ENCODE data around the gene EFR3B. TPM values are rescaled to one million over a fixed set of nuclear protein-coding genes. Genes with fewer than 3 reads are reported as not detected.

EFR3B gene
- total and polyA plus RNA-seq, 10 of the 15 experiments (the other 5 are each of a cell fraction or from before 2014, with no cell fraction given) = 0.12 to 3.9 (median 1.8) TPM

DNA sequence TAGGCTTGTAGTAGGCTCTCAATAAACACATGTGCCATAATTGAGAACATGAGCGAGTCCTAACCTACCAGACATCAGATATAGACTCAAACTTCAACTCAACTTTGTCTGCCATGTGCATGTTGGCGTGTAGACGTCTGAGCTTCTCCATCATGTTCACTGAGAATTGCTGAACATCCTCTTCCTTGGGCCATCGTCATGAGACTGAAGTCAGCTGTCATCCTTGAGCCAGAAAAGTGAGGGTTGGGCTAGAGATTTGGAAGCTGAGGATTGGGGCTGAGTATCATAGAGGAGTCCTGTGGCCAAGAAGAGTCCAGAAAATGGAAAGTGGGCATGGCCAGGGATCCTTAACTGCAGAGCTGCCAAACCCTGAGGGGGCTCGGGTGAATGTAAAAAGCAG is 7.8 kb upstream of the EFR3B start (continued):
- TF ChIP-seq ZBED1 (IDR thresholded peaks at IDR 0.05; ENCODE audit: borderline replicate concordance) = no peak

DNA sequence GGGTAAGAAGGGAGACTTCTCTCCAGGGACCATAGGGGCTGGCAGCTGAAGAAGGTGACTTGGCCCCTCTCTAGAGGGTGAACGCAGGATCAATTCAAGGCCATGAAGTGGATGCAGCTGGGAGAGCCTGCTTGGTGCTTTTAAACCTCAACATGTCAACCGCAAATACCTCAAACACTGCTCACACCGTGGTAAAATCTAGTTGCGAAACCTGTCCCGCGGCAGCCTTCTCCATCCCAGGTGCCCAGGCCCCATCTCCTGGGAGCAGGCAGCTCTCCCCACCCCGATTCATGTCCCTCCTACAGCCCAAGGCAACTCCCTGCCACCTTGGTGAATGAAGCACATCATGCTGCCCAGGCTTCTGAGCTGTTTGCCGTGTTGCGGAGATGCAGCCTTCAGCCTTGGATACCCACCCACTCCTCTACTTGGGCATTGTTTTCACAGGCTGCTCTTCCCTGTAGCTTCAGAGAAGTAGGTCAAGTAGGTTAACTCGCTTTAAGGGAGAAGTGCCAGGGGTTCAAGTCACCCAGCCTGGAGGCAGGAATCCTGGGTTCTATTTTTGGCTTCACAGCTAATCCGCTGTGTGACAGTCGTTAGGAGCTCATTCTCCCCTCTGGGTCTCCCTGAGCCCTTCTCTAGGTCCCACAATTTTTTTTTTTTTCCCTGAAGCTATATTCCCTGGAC is 6.2 kb upstream of the EFR3B start:
- Histone ChIP-seq H3K4me1 (ENCODE audit: control insufficient read depth, insufficient read depth, low read length) (no peaks in the 10 kb centered on the region; the same call in 1 of the 2 replicates), H4K20me1 (ENCODE audit: control insufficient read depth, insufficient read depth) (no peaks in the 10 kb centered on the region), H2AFZ (ENCODE audit: control insufficient read depth, low read depth, low read length) (no peak overlapping the region), H3K36me3 (ENCODE audit: control insufficient read depth in 2 of 2, insufficient read depth in 2 of 2, low read length in 1 of 2) (no peaks in the 10 kb centered on the region), H3K4me3 (no peak overlapping the region), H3K4me2 (ENCODE audit: control insufficient read depth, insufficient read depth) (no peak overlapping the region), H3K27ac (ENCODE audit: control insufficient read depth, insufficient read depth) (no peak overlapping the region), H3K27me3 (replicated peaks in 1 of 2; ENCODE audit: control insufficient read depth in 2 of 2, insufficient read depth in 2 of 2, low read length in 1 of 2) (peaks cover 1 to 2% of the 10 kb centered on the region in 2 experiments; a peak in 2 of 4 replicates), H3K79me2 (ENCODE audit: control insufficient read depth, insufficient read depth, low read length) (no peaks in the 10 kb centered on the region), H3K9ac (ENCODE audit: control insufficient read depth, insufficient read depth, low read length) (no peak overlapping the region), H3K9me3 (replicated peaks; ENCODE audit: control insufficient read depth, insufficient read depth, low read length) (no peaks in the 10 kb centered on the region)
- ATAC-seq (no peak), FAIRE-seq (no peak), DNase-seq (ENCODE audit: low read depth, low spot score) (no peak)
- RAD21 ChIA-PET (ENCODE audit: unreplicated experiment) = interaction anchor here (0.5 kb wide), 1 partner anchor 14 kb away, joined by 3 read pairs; no protein-coding TSS in a partner anchor
- SMC1A ChIA-PET (ENCODE audit: uncharacterized antibody, unreplicated experiment) = no interaction called here
- no TSS peak for BruUV-seq (replicated peaks)
- intact Hi-C loops (cut with micrococcal nuclease; ENCODE audit: unreplicated experiment) = no loop called here
- in situ Hi-C loops (cut with MboI) = no loop called here
- POLR2A ChIA-PET = no interaction called here
- CTCF ChIA-PET = interaction anchor here (1.4 kb wide), 1 partner anchor 61 kb away, joined by 3 read pairs; no protein-coding TSS in a partner anchor
- 48% methylated on average over 12 of the region's 12 CpGs for WGBS (ENCODE audit: insufficient coverage, insufficient replicate concordance, low lambda C conversion rate, missing lambda C conversion rate)
- no peak for TF ChIP-seq HDAC6 (IDR thresholded peaks at IDR 0.05; ENCODE audit: unreplicated experiment)

GRCh38 chr2:25036221-25036559 is 5.7 kb upstream of the EFR3B start:
- 75% methylated on average over 6 of the region's 6 CpGs for WGBS (ENCODE audit: insufficient coverage, insufficient replicate concordance, low lambda C conversion rate, missing lambda C conversion rate)
- CTCF ChIA-PET = no interaction called here
- ATAC-seq (no peak), FAIRE-seq (no peak), DNase-seq (ENCODE audit: low read depth, low spot score) (no peak)
- Histone ChIP-seq H4K20me1 (ENCODE audit: control insufficient read depth, insufficient read depth) (no peaks in the 10 kb centered on the region), H3K4me1 (ENCODE audit: control insufficient read depth, insufficient read depth, low read length) (peaks cover 1% of the 10 kb centered on the region), H3K79me2 (ENCODE audit: control insufficient read depth, insufficient read depth, low read length) (no peaks in the 10 kb centered on the region), H2AFZ (ENCODE audit: control insufficient read depth, low read depth, low read length) (no peak overlapping the region), H3K36me3 (ENCODE audit: control insufficient read depth in 2 of 2, insufficient read depth in 2 of 2, low read length in 1 of 2) (no peaks in the 10 kb centered on the region), H3K9me3 (replicated peaks; ENCODE audit: control insufficient read depth, insufficient read depth, low read length) (no peaks in the 10 kb centered on the region), H3K4me2 (ENCODE audit: control insufficient read depth, insufficient read depth) (no peak overlapping the region), H3K4me3 (no peak overlapping the region), H3K9ac (ENCODE audit: control insufficient read depth, insufficient read depth, low read length) (no peak overlapping the region), H3K27ac (ENCODE audit: control insufficient read depth, insufficient read depth) (no peak overlapping the region), H3K27me3 (replicated peaks in 1 of 2; ENCODE audit: control insufficient read depth in 2 of 2, insufficient read depth in 2 of 2, low read length in 1 of 2) (peaks cover 1 to 2% of the 10 kb centered on the region in 2 experiments; a peak in 3 of 4 replicates)
- no TSS peak for BruUV-seq (replicated peaks)
- in situ Hi-C loops (cut with MboI) (no loop called here), intact Hi-C loops (cut with micrococcal nuclease; ENCODE audit: unreplicated experiment) (no loop called here)
- SMC1A ChIA-PET (ENCODE audit: uncharacterized antibody, unreplicated experiment) = no interaction called here
- RAD21 ChIA-PET (ENCODE audit: unreplicated experiment) = interaction anchor here (0.5 kb wide), 1 partner anchor 13 kb away, joined by 3 read pairs; no protein-coding TSS in a partner anchor
- POLR2A ChIA-PET = no interaction called here
- TF ChIP-seq MAX (IDR thresholded peaks at IDR 0.05; ENCODE audit: low read depth, low read length) = no peak
- no peak for TF ChIP-seq RFX5 (IDR thresholded peaks at IDR 0.05; ENCODE audit: low read depth, low read length)
- TF ChIP-seq STAT3 (IDR thresholded peaks at IDR 0.05; ENCODE audit: low read depth, low read length) = no peak
- TF ChIP-seq RUNX3 (IDR thresholded peaks at IDR 0.05; ENCODE audit: low read length) = no peak
- no peak for TF ChIP-seq CREB1 (IDR thresholded peaks at IDR 0.05; ENCODE audit: low read depth)
- TF ChIP-seq, protein P1, sequence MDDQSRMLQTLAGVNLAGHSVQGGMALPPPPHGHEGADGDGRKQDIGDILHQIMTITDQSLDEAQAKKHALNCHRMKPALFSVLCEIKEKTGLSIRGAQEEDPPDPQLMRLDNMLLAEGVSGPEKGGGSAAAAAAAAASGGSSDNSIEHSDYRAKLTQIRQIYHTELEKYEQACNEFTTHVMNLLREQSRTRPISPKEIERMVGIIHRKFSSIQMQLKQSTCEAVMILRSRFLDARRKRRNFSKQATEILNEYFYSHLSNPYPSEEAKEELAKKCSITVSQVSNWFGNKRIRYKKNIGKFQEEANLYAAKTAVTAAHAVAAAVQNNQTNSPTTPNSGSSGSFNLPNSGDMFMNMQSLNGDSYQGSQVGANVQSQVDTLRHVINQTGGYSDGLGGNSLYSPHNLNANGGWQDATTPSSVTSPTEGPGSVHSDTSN (IDR thresholded peaks at IDR 0.05; ENCODE audit: insufficient replicate concordance, low read depth, low read length) = no peak
- no peak for TF ChIP-seq CREM (IDR thresholded peaks at IDR 0.05; ENCODE audit: low read depth)
- no peak for TF ChIP-seq ZBED1 (IDR thresholded peaks at IDR 0.05; ENCODE audit: borderline replicate concordance)
- no peak for TF ChIP-seq ATF7 (IDR thresholded peaks at IDR 0.05; ENCODE audit: low read depth)
- no peak for TF ChIP-seq JUNB (IDR thresholded peaks at IDR 0.05)
- TF ChIP-seq SRF (IDR thresholded peaks at IDR 0.05; ENCODE audit: low read depth in 2 of 2, low read length in 2 of 2) = no peak
- no peak for TF ChIP-seq NR2F1 (conservative IDR thresholded peaks at IDR 0.05)
- no peak for TF ChIP-seq HDAC6 (IDR thresholded peaks at IDR 0.05; ENCODE audit: unreplicated experiment)
- TF ChIP-seq SMARCA5 (IDR thresholded peaks at IDR 0.05) = no peak
- no peak for TF ChIP-seq ZNF207 (IDR thresholded peaks at IDR 0.05; ENCODE audit: borderline replicate concordance)
- TF ChIP-seq SREBF2 (IDR thresholded peaks at IDR 0.05; ENCODE audit: low read length) = no peak
- TF ChIP-seq HDGF (IDR thresholded peaks at IDR 0.05) = no peak
